ENCODE data around the gene CARD18.

DNA sequence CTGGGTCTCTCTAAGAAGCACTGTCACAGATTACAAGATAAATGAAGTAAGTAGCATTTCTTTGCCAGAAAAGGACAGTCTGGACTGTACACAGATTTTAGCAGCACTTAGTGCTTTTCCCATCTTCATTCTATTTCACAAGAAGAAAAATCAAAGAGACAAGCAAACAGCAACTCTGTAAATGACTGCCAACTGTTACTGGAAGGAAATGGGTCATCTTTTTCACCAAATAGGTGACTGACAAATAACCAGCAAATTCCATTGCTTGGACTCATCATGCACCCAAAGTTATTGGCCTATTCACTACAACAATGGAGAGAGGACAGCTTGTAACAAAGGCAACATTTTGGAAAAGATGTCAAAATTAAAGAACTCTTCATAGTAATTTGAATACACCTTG is 28.9 kb upstream of the CARD18 start:
- no peak for TF ChIP-seq POLR2A (IDR thresholded peaks at IDR 0.05)
- TF ChIP-seq, protein P1, sequence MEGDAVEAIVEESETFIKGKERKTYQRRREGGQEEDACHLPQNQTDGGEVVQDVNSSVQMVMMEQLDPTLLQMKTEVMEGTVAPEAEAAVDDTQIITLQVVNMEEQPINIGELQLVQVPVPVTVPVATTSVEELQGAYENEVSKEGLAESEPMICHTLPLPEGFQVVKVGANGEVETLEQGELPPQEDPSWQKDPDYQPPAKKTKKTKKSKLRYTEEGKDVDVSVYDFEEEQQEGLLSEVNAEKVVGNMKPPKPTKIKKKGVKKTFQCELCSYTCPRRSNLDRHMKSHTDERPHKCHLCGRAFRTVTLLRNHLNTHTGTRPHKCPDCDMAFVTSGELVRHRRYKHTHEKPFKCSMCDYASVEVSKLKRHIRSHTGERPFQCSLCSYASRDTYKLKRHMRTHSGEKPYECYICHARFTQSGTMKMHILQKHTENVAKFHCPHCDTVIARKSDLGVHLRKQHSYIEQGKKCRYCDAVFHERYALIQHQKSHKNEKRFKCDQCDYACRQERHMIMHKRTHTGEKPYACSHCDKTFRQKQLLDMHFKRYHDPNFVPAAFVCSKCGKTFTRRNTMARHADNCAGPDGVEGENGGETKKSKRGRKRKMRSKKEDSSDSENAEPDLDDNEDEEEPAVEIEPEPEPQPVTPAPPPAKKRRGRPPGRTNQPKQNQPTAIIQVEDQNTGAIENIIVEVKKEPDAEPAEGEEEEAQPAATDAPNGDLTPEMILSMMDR (IDR thresholded peaks at IDR 0.05 in 4 of 5, conservative IDR thresholded peaks at IDR 0.05 in 1 of 5): no peak
